Mammary epithelial cell (primary cell): ENCODE results near the gene DISP2.

Experiments
- CTCF ChIP-seq, 2 donors: IDR thresholded peaks in 1 of 2; conservative IDR thresholded peaks in 1 of 2; 2 replicates each; pipeline ENCODE4 v1.5.1; 2011 to 2012; ENCODE audit warnings: inconsistent platforms in 2 of 2, low read length in 2 of 2, mild to moderate bottlenecking in 2 of 2, control low read depth in 1 of 2, low read depth in 1 of 2; ENCODE audit not compliant: insufficient read depth in 1 of 2; ENCODE audit errors: extremely low read depth in 1 of 2
- EZH2 ChIP-seq: IDR thresholded peaks from 2 replicates; pipeline ENCODE4 v1.6.1; 2012; ENCODE audit warnings: low read length, inconsistent platforms, borderline replicate concordance

GRCh38 chr15:40366457-40367370 lies 8.7 kb downstream of the DISP2 start:
- TF ChIP-seq CTCF (conservative IDR thresholded peaks at IDR 0.05 in 1 of 2, IDR thresholded peaks at IDR 0.05 in 1 of 2; ENCODE audit: extremely low read depth in 1 of 2, insufficient read depth in 1 of 2, low read depth in 1 of 2, low read length in 2 of 2), result no peak
- TF ChIP-seq EZH2, result no peak
